HG03139 (cell line): ENCODE data around the gene SDK1.

ENCODE experiments used
- ATAC-seq: cut with Tn5 transposase; IDR thresholded peaks from one replicate; pipeline ENCODE4 v1.9.1; 2021; ENCODE audit not compliant: unreplicated experiment

Gene SDK1

GRCh38 chr7:4057289-4057616, 756.2 kb downstream of the SDK1 start:
- no peak for ATAC-seq

GRCh38 chr7:4058158-4058557, 757.1 kb downstream of the SDK1 start:
- ATAC-seq, result no peak

GRCh38 chr7:4065190-4065589, 764.1 kb downstream of the SDK1 start:
- ATAC-seq, result no peak

GRCh38 chr7:4066206-4066605, 765.2 kb downstream of the SDK1 start:
- no peak for ATAC-seq

- no peak for ATAC-seq
Observed at GRCh38 chr7:4066626-4067475, 765.8 kb downstream of the SDK1 start.

GRCh38 chr7:4067476-4067760, 766.4 kb downstream of the SDK1 start:
- ATAC-seq, result no peak

GRCh38 chr7:4067874-4068273, 766.8 kb downstream of the SDK1 start:
- ATAC-seq, result no peak

- ATAC-seq, result no peak
Observed at GRCh38 chr7:4068286-4068685, 767.2 kb downstream of the SDK1 start.

- no peak for ATAC-seq
Observed at GRCh38 chr7:4069268-4070095, 768.4 kb downstream of the SDK1 start.

GRCh38 chr7:4070214-4070613, 769.2 kb downstream of the SDK1 start:
- ATAC-seq, result no peak

- no peak for ATAC-seq
Observed at GRCh38 chr7:4071370-4072058, 770.5 kb downstream of the SDK1 start.

- ATAC-seq, result no peak
Observed at GRCh38 chr7:4072161-4072925, 771.3 kb downstream of the SDK1 start.

- ATAC-seq, result no peak
Observed at GRCh38 chr7:4073052-4073451, 772.0 kb downstream of the SDK1 start.

GRCh38 chr7:4073750-4074149, 772.7 kb downstream of the SDK1 start:
- no peak for ATAC-seq

- no peak for ATAC-seq
Observed at GRCh38 chr7:4074407-4074806, 773.4 kb downstream of the SDK1 start.

- no peak for ATAC-seq
Observed at GRCh38 chr7:4074994-4075393, 773.9 kb downstream of the SDK1 start.

GRCh38 chr7:4076701-4077294, 775.7 kb downstream of the SDK1 start:
- ATAC-seq, result no peak

GRCh38 chr7:4077980-4078379, 776.9 kb downstream of the SDK1 start:
- ATAC-seq, result no peak

GRCh38 chr7:4078580-4078979, 777.5 kb downstream of the SDK1 start:
- ATAC-seq, result no peak

GRCh38 chr7:4079366-4079765, 778.3 kb downstream of the SDK1 start:
- no peak for ATAC-seq

GRCh38 chr7:4079956-4080355, 778.9 kb downstream of the SDK1 start:
- ATAC-seq, result no peak
